Neural progenitor cell (in vitro differentiated cells): ENCODE measurements around the gene AMELX. TPM values are rescaled to one million over a fixed set of nuclear protein-coding genes. Genes with fewer than 3 reads are reported as not detected.

ENCODE experiments used
- DNase-seq: peaks from one replicate; pipeline ENCODE4 v3.0.0-alpha.2; 2016; ENCODE audit warnings: low spot score
- H2AFZ ChIP-seq: fragments of 200-600 bp; sonication (generic); replicated peaks from 2 replicates; pipeline ENCODE4 v1.6.1; 2016; ENCODE audit warnings: antibody characterized with exemption
- H3F3A ChIP-seq: fragments of 200-600 bp; sonication (generic); 2 replicates; pipeline ENCODE4 v1.6.1; 2016; ENCODE audit warnings: antibody characterized with exemption, low read depth
- H3K27ac ChIP-seq: fragments of 200-600 bp; sonication (generic); 2 replicates; pipeline ENCODE4 v1.5.1; 2016; ENCODE audit warnings: mild to moderate bottlenecking
- H3K27me3 ChIP-seq: fragments of 200-600 bp; sonication (generic); 2 replicates; pipeline ENCODE4 v1.6.1; 2016; ENCODE audit warnings: mild to moderate bottlenecking, moderate library complexity
- H3K36me3 ChIP-seq: fragments of 200-600 bp; sonication (generic); 2 replicates; pipeline ENCODE4 v1.5.1; 2016
- H3K4me1 ChIP-seq: fragments of 200-600 bp; sonication (generic); 2 replicates; pipeline ENCODE4 v1.6.1; 2016; ENCODE audit warnings: mixed run types
- H3K4me2 ChIP-seq: fragments of 200-600 bp; sonication (generic); 2 replicates; pipeline ENCODE4 v1.6.1; 2016
- H3K4me3 ChIP-seq: fragments of 200-600 bp; sonication (generic); 2 replicates; pipeline ENCODE4 v1.5.1; 2016
- H3K79me2 ChIP-seq: fragments of 200-600 bp; sonication (generic); 2 replicates; pipeline ENCODE4 v1.6.1; 2016; ENCODE audit warnings: low read depth
- H3K9ac ChIP-seq: fragments of 200-600 bp; sonication (generic); 2 replicates; pipeline ENCODE4 v1.6.1; 2016
- H3K9me3 ChIP-seq: fragments of 200-600 bp; sonication (generic); 2 replicates; pipeline ENCODE4 v1.5.1; 2016; ENCODE audit warnings: low read depth
- H4K20me1 ChIP-seq: fragments of 200-600 bp; sonication (generic); 2 replicates; pipeline ENCODE4 v1.6.1; 2016; ENCODE audit warnings: low read depth
- H3K27ac Mint-ChIP-seq: 3 replicates; pipeline ENCODE4 v1.8.0; 2021; ENCODE audit warnings: mixed read lengths
- H3K27me3 Mint-ChIP-seq: 2 replicates; pipeline ENCODE4 v1.8.0; 2022; ENCODE audit warnings: low read depth, mild to moderate bottlenecking, inconsistent platforms, moderate library complexity, mixed read lengths; ENCODE audit not compliant: insufficient read depth
- H3K36me3 Mint-ChIP-seq: 3 replicates; pipeline ENCODE4 v1.8.0; 2021; ENCODE audit warnings: mixed read lengths
- H3K4me1 Mint-ChIP-seq: 3 replicates; pipeline ENCODE4 v1.8.0; 2021; ENCODE audit warnings: mixed read lengths
- H3K4me3 Mint-ChIP-seq: 3 replicates; pipeline ENCODE4 v1.8.0; 2021; ENCODE audit warnings: mild to moderate bottlenecking, moderate library complexity, mixed read lengths
- H3K9me3 Mint-ChIP-seq: 3 replicates; pipeline ENCODE4 v1.8.0; 2020; ENCODE audit warnings: mixed read lengths
- CTCF ChIP-seq: fragments of 200-600 bp; sonication (generic); IDR thresholded peaks from 2 replicates; pipeline ENCODE4 v1.5.1; 2017; ENCODE audit warnings: antibody characterized with exemption, mild to moderate bottlenecking
- EZH2 ChIP-seq: fragments of 200-600 bp; sonication (generic); IDR thresholded peaks from 2 replicates; pipeline ENCODE4 v1.6.1; 2017; ENCODE audit warnings: antibody characterized with exemption, mild to moderate bottlenecking, moderate library complexity
- EZH2phosphoT487 ChIP-seq: fragments of 200-600 bp; sonication (generic); IDR thresholded peaks from 2 replicates; pipeline ENCODE4 v1.6.1; 2017; ENCODE audit warnings: antibody characterized with exemption
- total RNA-seq: library from RNA; depleted of rRNA; stranded (reverse); fragments of >200 nt; gene quantifications from 2 replicates; pipeline ENCODE4 v1.2.3, GENCODE V29; 2015; ENCODE audit warnings: low replicate concordance

Gene AMELX
- total RNA-seq, 1 donor from 2014 or later = not detected

- Mint-ChIP-seq H3K4me1 (no peaks in the 10 kb centered on the region), H3K27ac (no peak overlapping the region), H3K27me3 (no peaks in the 10 kb centered on the region), H3K36me3 (no peaks in the 10 kb centered on the region), H3K9me3 (peaks cover 3% of the 10 kb centered on the region), H3K4me3 (no peak overlapping the region)
- H3K9ac ChIP-seq = no peak overlapping the region
- DNase-seq = no peak
- no peaks in the 10 kb centered on the region for H3K4me1 ChIP-seq
- H3K27me3 ChIP-seq = no peaks in the 10 kb centered on the region
- H3K27ac ChIP-seq = no peak overlapping the region
- H3K79me2 ChIP-seq = no peaks in the 10 kb centered on the region
- H3F3A ChIP-seq = no peaks in the 10 kb centered on the region
- TF ChIP-seq EZH2phosphoT487 (no peak), EZH2 (no peak), CTCF (no peak)
- no peaks in the 10 kb centered on the region for H4K20me1 ChIP-seq
- no peaks in the 10 kb centered on the region for H3K9me3 ChIP-seq
- no peak overlapping the region for H3K4me2 ChIP-seq
- no peak overlapping the region for H3K4me3 ChIP-seq
- no peak overlapping the region for H2AFZ ChIP-seq
- H3K36me3 ChIP-seq = no peaks in the 10 kb centered on the region
These were observed 26.8 kb downstream of the AMELX start for GRCh38 chrX:11319806-11320520.

GRCh38 chrX:11321986-11322385, 28.8 kb downstream of the AMELX start:
- no peaks in the 10 kb centered on the region for H3K36me3 Mint-ChIP-seq
- H3K36me3 ChIP-seq = no peaks in the 10 kb centered on the region

GRCh38 chrX:11328134-11328533, 34.9 kb downstream of the AMELX start:
- H3K4me1 Mint-ChIP-seq = no peaks in the 10 kb centered on the region
- no peaks in the 10 kb centered on the region for H3K27me3 ChIP-seq
- no peak overlapping the region for H3K4me2 ChIP-seq
- H3K36me3 ChIP-seq = no peaks in the 10 kb centered on the region
- no peaks in the 10 kb centered on the region for H3K27me3 Mint-ChIP-seq
- no peak overlapping the region for H3K4me3 ChIP-seq
- H3K4me1 ChIP-seq = no peaks in the 10 kb centered on the region
- no peaks in the 10 kb centered on the region for H3F3A ChIP-seq
- no peaks in the 10 kb centered on the region for H3K36me3 Mint-ChIP-seq
- H3K9me3 ChIP-seq = no peaks in the 10 kb centered on the region
- DNase-seq = no peak
- H3K9ac ChIP-seq = no peak overlapping the region
- no peaks in the 10 kb centered on the region for H3K79me2 ChIP-seq
- no peak overlapping the region for H3K4me3 Mint-ChIP-seq
- TF ChIP-seq CTCF (no peak), EZH2phosphoT487 (no peak), EZH2 (no peak)
- no peaks in the 10 kb centered on the region for H4K20me1 ChIP-seq
- H2AFZ ChIP-seq = no peak overlapping the region
- H3K9me3 Mint-ChIP-seq = peaks cover 3% of the 10 kb centered on the region
- no peak overlapping the region for H3K27ac Mint-ChIP-seq
- H3K27ac ChIP-seq = no peak overlapping the region

More at GRCh38 chrX:11321986-11322385, 28.8 kb downstream of the AMELX start:
- Histone ChIP-seq H3K9me3 (no peaks in the 10 kb centered on the region), H3K4me3 (no peak overlapping the region), H3K9ac (no peak overlapping the region), H3K27me3 (no peaks in the 10 kb centered on the region), H4K20me1 (no peaks in the 10 kb centered on the region), H3K27ac (no peak overlapping the region), H3K4me1 (no peaks in the 10 kb centered on the region), H3K4me2 (no peak overlapping the region), H3F3A (no peaks in the 10 kb centered on the region), H2AFZ (no peak overlapping the region), H3K79me2 (no peaks in the 10 kb centered on the region)
- no peaks in the 10 kb centered on the region for H3K4me1 Mint-ChIP-seq
- no peak for TF ChIP-seq EZH2phosphoT487
- no peak for TF ChIP-seq EZH2
- no peak for TF ChIP-seq CTCF
- H3K27me3 Mint-ChIP-seq = no peaks in the 10 kb centered on the region
- no peak for DNase-seq
- no peak overlapping the region for H3K27ac Mint-ChIP-seq
- no peak overlapping the region for H3K4me3 Mint-ChIP-seq
- H3K9me3 Mint-ChIP-seq = peaks cover 3% of the 10 kb centered on the region
